Chondrocyte (in vitro differentiated cells): ENCODE data around the gene MAP2K6. TPM values are rescaled to one million over a fixed set of nuclear protein-coding genes. Genes with fewer than 3 reads are reported as not detected.

Source experiments
- DNase-seq: peaks from one replicate; pipeline ENCODE4 v3.0.0; 2021; ENCODE audit warnings: mixed read lengths, low spot score
- H3K27ac Mint-ChIP-seq: one replicate; pipeline ENCODE4 v1.8.0; 2021; ENCODE audit warnings: mild to moderate bottlenecking, moderate library complexity, mixed read lengths; ENCODE audit not compliant: unreplicated experiment
- H3K27me3 Mint-ChIP-seq: 2 replicates; pipeline ENCODE4 v1.8.0; 2021; ENCODE audit warnings: low read depth, mixed read lengths
- H3K36me3 Mint-ChIP-seq: 2 replicates; pipeline ENCODE4 v1.8.0; 2021; ENCODE audit warnings: low read depth, mixed read lengths
- H3K4me1 Mint-ChIP-seq: 2 replicates; pipeline ENCODE4 v1.8.0; 2021; ENCODE audit warnings: low read depth, mild to moderate bottlenecking, mixed read lengths
- H3K4me3 Mint-ChIP-seq: one replicate; pipeline ENCODE4 v1.8.0; 2021; ENCODE audit warnings: mild to moderate bottlenecking, moderate library complexity, mixed read lengths; ENCODE audit not compliant: unreplicated experiment
- H3K9me3 Mint-ChIP-seq: 2 replicates; pipeline ENCODE4 v1.8.0; 2021; ENCODE audit warnings: low read depth, mixed read lengths
- CTCF ChIP-seq: fragments of 200-600 bp; sonication (generic); IDR thresholded peaks from 2 replicates; pipeline ENCODE4 v1.5.0; 2021; ENCODE audit warnings: antibody characterized with exemption, mild to moderate bottlenecking, moderate library complexity
- total RNA-seq: library from RNA; stranded (reverse); gene quantifications from 3 replicates; pipeline ENCODE4 v1.2.1, GENCODE V29; 2021

The MAP2K6 gene
- total RNA-seq, 1 donor from 2014 or later: 0.75 TPM

GRCh38 chr17:69425978-69426377 lies 11.5 kb downstream of the MAP2K6 start:
- Mint-ChIP-seq H3K9me3 (no peaks in the 10 kb centered on the region), H3K27me3 (no peaks in the 10 kb centered on the region), H3K4me3 (no peak overlapping the region), H3K4me1 (peaks cover 5% of the 10 kb centered on the region), H3K27ac (no peak overlapping the region), H3K36me3 (no peaks in the 10 kb centered on the region)
- TF ChIP-seq CTCF: no peak
- no peak for DNase-seq

GRCh38 chr17:69427486-69428197 lies 13.1 kb downstream of the MAP2K6 start:
- no peak overlapping the region for H3K27ac Mint-ChIP-seq
- TF ChIP-seq CTCF: no peak

GRCh38 chr17:69428252-69428980 lies 13.9 kb downstream of the MAP2K6 start:
- DNase-seq: no peak
- Mint-ChIP-seq H3K9me3 (no peaks in the 10 kb centered on the region), H3K4me3 (no peak overlapping the region), H3K4me1 (peaks cover 4% of the 10 kb centered on the region), H3K27me3 (no peaks in the 10 kb centered on the region), H3K27ac (no peak overlapping the region), H3K36me3 (no peaks in the 10 kb centered on the region)
- TF ChIP-seq CTCF: no peak

More at GRCh38 chr17:69427486-69428197, 13.1 kb downstream of the MAP2K6 start:
- H3K36me3 Mint-ChIP-seq: no peaks in the 10 kb centered on the region
- H3K9me3 Mint-ChIP-seq: no peaks in the 10 kb centered on the region
- no peaks in the 10 kb centered on the region for H3K27me3 Mint-ChIP-seq
- no peak for DNase-seq
- H3K4me1 Mint-ChIP-seq: peaks cover 5% of the 10 kb centered on the region
- H3K4me3 Mint-ChIP-seq: no peak overlapping the region

- H3K4me3 Mint-ChIP-seq: no peak overlapping the region
- no peaks in the 10 kb centered on the region for H3K36me3 Mint-ChIP-seq
- no peak for DNase-seq
- no peaks in the 10 kb centered on the region for H3K27me3 Mint-ChIP-seq
- H3K9me3 Mint-ChIP-seq: no peaks in the 10 kb centered on the region
- no peak overlapping the region for H3K27ac Mint-ChIP-seq
- H3K4me1 Mint-ChIP-seq: peaks cover 4% of the 10 kb centered on the region
- no peak for TF ChIP-seq CTCF
Measured at GRCh38 chr17:69430488-69430887, 16.0 kb downstream of the MAP2K6 start.

GRCh38 chr17:69431835-69432234 lies 17.3 kb downstream of the MAP2K6 start:
- peaks cover 4% of the 10 kb centered on the region for H3K4me1 Mint-ChIP-seq
- no peaks in the 10 kb centered on the region for H3K27me3 Mint-ChIP-seq
- no peaks in the 10 kb centered on the region for H3K36me3 Mint-ChIP-seq
- H3K4me3 Mint-ChIP-seq: no peak overlapping the region
- H3K9me3 Mint-ChIP-seq: no peaks in the 10 kb centered on the region
- H3K27ac Mint-ChIP-seq: no peak overlapping the region
- no peak for TF ChIP-seq CTCF
- DNase-seq: no peak
